HG03442 (cell line): ENCODE data around the gene NPAS3.

Experiments used
- ATAC-seq: cut with Tn5 transposase; IDR thresholded peaks from one replicate; pipeline ENCODE4 v1.9.1; 2021; ENCODE audit warnings: mild to moderate bottlenecking, moderate library complexity; ENCODE audit not compliant: unreplicated experiment

The NPAS3 gene

GRCh38 chr14:33773205-33774030 is 834.7 kb downstream of the NPAS3 start:
- ATAC-seq: no peak

GRCh38 chr14:33774161-33774560 is 835.5 kb downstream of the NPAS3 start:
- no peak for ATAC-seq

- no peak for ATAC-seq
Measured at GRCh38 chr14:33774723-33775470, 836.2 kb downstream of the NPAS3 start.

GRCh38 chr14:33776871-33777270 is 838.2 kb downstream of the NPAS3 start:
- ATAC-seq: no peak

- ATAC-seq: no peak
Measured at GRCh38 chr14:33777681-33778080, 839.0 kb downstream of the NPAS3 start.

GRCh38 chr14:33780035-33780434 is 841.4 kb downstream of the NPAS3 start:
- ATAC-seq: no peak

GRCh38 chr14:33781236-33781635 is 842.6 kb downstream of the NPAS3 start:
- no peak for ATAC-seq

- no peak for ATAC-seq
Measured at GRCh38 chr14:33782923-33783322, 844.2 kb downstream of the NPAS3 start.

- ATAC-seq: no peak
Measured at GRCh38 chr14:33786091-33786825, 847.6 kb downstream of the NPAS3 start.

GRCh38 chr14:33788161-33788560 is 849.5 kb downstream of the NPAS3 start:
- ATAC-seq: no peak

GRCh38 chr14:33790996-33791395 is 852.3 kb downstream of the NPAS3 start:
- ATAC-seq: no peak

- ATAC-seq: peak; percentile 74
Measured at GRCh38 chr14:33792009-33792719, 853.5 kb downstream of the NPAS3 start.

- ATAC-seq: peak; percentile 54
Measured at GRCh38 chr14:33792720-33793368, 854.2 kb downstream of the NPAS3 start.

GRCh38 chr14:33793398-33794110 is 854.9 kb downstream of the NPAS3 start:
- ATAC-seq: no peak

- no peak for ATAC-seq
Measured at GRCh38 chr14:33794791-33795305, 856.2 kb downstream of the NPAS3 start.

- ATAC-seq: no peak
Measured at GRCh38 chr14:33796356-33796755, 857.7 kb downstream of the NPAS3 start.

- ATAC-seq: no peak
Measured at GRCh38 chr14:33799705-33800570, 861.3 kb downstream of the NPAS3 start.

GRCh38 chr14:33800735-33801163 is 862.1 kb downstream of the NPAS3 start:
- ATAC-seq: no peak
